Measurements from ENCODE around the gene OSBPL3.

The OSBPL3 gene

DNA sequence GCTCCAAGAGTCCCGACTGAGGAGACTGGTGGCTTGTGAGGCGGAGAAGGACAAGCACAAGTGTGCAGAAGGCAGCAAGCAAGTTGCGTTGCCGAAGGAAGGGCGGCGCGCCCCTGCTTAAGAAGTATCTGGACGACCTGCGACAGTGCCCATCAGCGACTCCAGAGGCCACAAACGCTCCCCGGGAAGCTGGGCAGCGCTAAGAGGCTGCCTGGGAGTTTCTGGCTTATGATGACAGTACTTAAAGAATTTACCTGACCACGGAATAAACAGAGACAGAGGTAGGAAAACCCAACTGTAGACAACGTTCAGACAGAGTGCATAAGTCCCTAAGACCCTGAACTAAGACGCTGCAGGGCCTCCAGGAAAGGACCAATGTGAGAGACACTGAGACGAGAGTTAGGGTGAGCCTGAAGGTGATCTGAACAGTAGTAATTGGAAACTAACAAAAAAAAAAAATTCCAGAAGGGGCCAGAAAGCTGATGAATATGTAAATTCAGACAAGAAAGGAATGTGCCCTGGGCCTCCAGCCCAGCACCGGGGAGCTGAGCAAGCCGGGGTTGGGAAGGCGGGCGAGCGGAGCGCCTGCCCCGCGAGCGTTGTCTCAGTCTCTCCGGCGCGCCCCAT lies 1.0 kb downstream of the OSBPL3 start:
- no peak for DNase-seq

- DNase-seq: no peak
Measured at GRCh38 chr7:24975644-24976260, 4.2 kb downstream of the OSBPL3 start.

GRCh38 chr7:24975172-24975571 lies 4.8 kb downstream of the OSBPL3 start:
- DNase-seq: no peak

DNA sequence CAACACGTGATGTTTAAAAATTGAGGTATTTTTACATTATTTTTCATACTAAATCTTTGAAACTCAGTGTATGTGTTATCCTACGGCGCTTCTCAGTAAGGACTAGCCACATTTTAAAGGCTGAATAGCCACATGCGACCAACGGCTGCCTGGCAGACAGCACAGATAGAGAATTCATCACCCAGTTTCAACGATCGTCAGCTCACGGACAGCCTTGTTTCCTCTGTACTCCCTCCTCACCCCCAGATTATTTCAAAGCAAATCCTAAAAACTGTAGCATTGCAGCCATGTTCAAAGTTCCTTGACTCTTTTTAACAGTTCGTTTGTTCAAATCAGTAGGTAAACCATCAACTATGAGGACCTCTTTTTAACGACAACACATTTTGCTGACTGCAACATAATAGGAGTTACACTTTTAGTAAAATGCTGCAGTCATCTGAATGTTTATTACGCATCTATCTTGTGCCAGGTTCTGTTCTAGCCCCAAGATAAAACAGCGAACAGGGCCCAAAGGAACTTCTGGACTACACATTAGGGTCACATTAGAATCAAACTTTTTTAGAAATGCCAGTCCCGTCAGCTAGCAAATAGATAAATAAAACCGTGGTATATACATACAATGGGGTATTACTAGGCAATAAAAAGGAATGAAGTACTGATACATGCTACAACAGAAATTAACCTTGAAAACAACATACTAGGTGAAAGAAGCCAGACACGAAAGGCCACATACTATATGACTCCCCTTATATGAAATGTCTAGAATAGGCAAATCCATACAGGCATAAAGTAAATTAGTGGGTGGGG lies 5.7 kb downstream of the OSBPL3 start:
- DNase-seq: no peak

DNA sequence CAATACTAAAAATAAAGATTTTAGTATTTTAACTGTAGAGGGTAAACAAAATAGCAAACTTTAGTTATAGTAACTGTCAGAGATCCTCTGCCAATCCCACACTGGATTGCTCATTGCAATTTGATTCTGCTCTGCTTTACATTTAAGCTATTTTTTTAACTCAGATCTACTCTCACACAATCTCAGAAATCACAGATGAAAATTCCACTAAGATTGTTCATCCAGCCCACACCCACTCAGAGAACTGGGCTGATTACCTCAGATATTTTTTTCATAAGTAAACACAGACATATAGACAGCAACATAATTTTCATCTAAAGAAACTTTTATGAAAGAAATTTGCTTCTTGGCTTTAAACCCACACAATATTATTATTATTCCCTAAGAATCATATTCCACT lies 7.0 kb downstream of the OSBPL3 start:
- no peak for DNase-seq

GRCh38 chr7:24972166-24972477 lies 7.9 kb downstream of the OSBPL3 start:
- no peak for DNase-seq

- DNase-seq: no peak
Measured at GRCh38 chr7:24971333-24972165, 8.4 kb downstream of the OSBPL3 start.

DNA sequence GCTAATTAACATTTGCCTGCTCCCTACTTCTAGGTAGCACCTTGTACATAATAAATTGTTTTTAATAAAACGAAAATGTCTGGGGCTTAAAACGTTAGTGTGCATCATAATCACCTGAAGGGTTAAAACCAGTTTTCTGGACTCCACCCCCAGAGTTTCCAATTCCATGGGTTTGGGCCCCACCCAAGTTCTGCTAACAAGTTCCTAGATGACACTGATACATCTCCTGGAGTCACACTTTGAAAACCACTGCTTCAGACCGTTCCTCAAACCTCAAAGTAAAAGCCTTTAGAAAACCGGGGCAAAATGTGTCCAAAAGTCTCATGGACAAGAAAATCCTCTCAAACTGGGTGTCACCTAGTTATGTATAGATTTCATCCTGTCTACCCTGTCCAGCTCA lies 9.3 kb downstream of the OSBPL3 start:
- no peak for DNase-seq

GRCh38 chr7:24968165-24968564 lies 11.8 kb downstream of the OSBPL3 start:
- no peak for DNase-seq

- DNase-seq: no peak
Measured at GRCh38 chr7:24967696-24968095, 12.3 kb downstream of the OSBPL3 start.

DNA sequence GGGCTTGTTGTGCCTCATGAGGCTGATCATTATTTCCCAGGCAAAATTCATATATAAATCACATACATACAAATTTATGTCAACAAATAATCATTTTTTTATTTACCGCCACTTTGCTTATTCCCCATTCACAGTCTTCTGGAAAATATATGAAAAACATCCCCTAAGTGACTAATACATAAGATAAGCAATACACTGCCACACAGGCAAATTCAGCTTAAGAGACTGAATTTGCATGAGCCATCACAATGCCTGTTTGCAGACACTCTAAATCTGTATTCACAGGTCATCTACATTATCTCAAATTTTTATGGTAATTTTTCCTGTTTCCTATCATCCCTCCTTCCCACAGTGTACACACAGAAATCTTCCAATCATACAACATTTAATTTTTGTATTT lies 13.2 kb downstream of the OSBPL3 start:
- no peak for DNase-seq

GRCh38 chr7:24965831-24966708 lies 13.9 kb downstream of the OSBPL3 start:
- DNase-seq: no peak

DNA sequence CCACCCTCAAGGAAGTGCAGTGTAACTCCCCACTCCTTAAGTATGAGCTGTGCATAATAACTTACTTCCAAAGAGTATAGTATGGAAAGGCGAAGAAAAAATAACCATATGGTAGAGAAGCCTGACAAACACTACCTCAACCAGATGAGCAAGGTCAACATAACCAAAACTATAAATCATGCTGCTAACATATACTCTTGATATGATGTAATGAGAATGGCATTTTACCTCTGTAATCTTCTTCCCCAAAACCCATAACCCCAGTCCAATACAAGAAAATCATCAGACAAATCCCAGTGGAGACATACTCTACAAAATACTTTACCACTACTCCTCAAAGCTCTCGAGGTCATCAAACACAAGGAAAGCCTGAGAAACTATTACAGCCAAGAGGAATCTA lies 15.8 kb downstream of the OSBPL3 start:
- no peak for DNase-seq

- no peak for DNase-seq
Measured at GRCh38 chr7:24963218-24963617, 16.8 kb downstream of the OSBPL3 start.

- DNase-seq: no peak
Measured at GRCh38 chr7:24962418-24962962, 17.5 kb downstream of the OSBPL3 start.

GRCh38 chr7:24959735-24960485 lies 20.1 kb downstream of the OSBPL3 start:
- no peak for DNase-seq

- DNase-seq: no peak
Measured at GRCh38 chr7:24958399-24958798, 21.6 kb downstream of the OSBPL3 start.

DNA sequence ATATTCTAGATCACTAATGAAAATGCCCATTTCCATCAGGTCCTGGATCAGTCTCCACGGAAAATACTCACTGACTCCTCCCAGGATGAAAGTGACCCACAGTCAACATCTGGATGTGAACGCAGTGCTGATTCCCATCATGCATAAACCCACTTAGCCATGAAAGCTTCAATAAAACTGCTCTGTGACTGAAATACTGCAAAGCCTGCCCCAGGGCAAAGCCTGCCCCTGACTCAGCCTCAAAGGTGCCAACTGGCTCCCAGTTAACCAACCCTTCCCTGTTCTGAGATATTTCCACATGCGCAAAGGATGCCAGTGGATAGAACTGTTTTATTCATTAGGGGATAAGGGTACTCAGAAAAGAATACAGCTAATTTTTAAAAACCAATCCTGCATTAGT lies 24.0 kb downstream of the OSBPL3 start:
- DNase-seq: no peak

GRCh38 chr7:24955313-24955712 lies 24.7 kb downstream of the OSBPL3 start:
- no peak for DNase-seq

DNA sequence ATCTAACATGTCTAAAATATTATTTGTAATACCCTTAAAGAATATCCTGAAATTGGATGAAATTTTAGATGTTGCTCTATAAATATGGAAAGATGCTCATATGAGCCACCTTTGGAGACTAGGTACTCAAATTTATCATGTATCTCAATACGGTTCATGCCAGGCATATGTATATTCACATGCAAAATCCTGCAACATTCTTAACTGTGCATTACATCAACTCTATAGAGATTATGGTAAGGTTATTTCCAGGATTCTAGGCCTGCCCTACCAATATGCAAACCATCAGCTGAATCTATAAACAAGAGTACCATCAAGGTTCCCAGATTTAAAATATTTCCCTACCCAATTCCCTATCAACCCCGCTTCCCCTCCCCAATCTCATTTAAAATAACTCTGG lies 27.5 kb downstream of the OSBPL3 start:
- DNase-seq: no peak

GRCh38 chr7:24951441-24951980 lies 28.5 kb downstream of the OSBPL3 start:
- no peak for DNase-seq

Data from effector CD8-positive, alpha-beta T cell (primary cell).